Parathyroid adenoma (tissue), 2 donors: Measurements from ENCODE around the gene R3HDM2.

ENCODE experiments used
- H2AFZ ChIP-seq: fragments of 300-600 bp; sonication (generic); one replicate; pipeline ENCODE4 v1.7.0; 2017; ENCODE audit warnings: antibody characterized with exemption, mild to moderate bottlenecking
- H3K27ac ChIP-seq: fragments of 300-600 bp; sonication (generic); one replicate; pipeline ENCODE4 v1.7.0; 2017
- H3K27me3 ChIP-seq: fragments of 300-600 bp; sonication (generic); one replicate; pipeline ENCODE4 v1.7.0; 2017; ENCODE audit warnings: low read length; ENCODE audit not compliant: control insufficient read depth, insufficient read depth
- H3K36me3 ChIP-seq: fragments of 300-600 bp; sonication (generic); one replicate; pipeline ENCODE4 v1.7.0; 2017; ENCODE audit warnings: low read length; ENCODE audit not compliant: control insufficient read depth, insufficient read depth
- H3K4me1 ChIP-seq: fragments of 300-600 bp; sonication (generic); one replicate; pipeline ENCODE4 v1.7.0; 2017; ENCODE audit warnings: control low read depth
- H3K4me2 ChIP-seq: fragments of 300-600 bp; sonication (generic); one replicate; pipeline ENCODE4 v1.7.0; 2017; ENCODE audit warnings: low read length
- H3K4me3 ChIP-seq: fragments of 300-600 bp; sonication (generic); one replicate; pipeline ENCODE4 v1.7.0; 2017; ENCODE audit warnings: low read depth, low read length
- H3K79me2 ChIP-seq: fragments of 300-600 bp; sonication (generic); one replicate; pipeline ENCODE4 v1.7.0; 2017; ENCODE audit warnings: control low read depth
- H3K9ac ChIP-seq: fragments of 300-600 bp; sonication (generic); one replicate; pipeline ENCODE4 v1.7.0; 2017; ENCODE audit warnings: mild to moderate bottlenecking
- H3K9me3 ChIP-seq: fragments of 300-600 bp; sonication (generic); one replicate; pipeline ENCODE4 v1.7.0; 2017; ENCODE audit warnings: low read length; ENCODE audit not compliant: control insufficient read depth
- CTCF ChIP-seq: fragments of 300-600 bp; sonication (generic); IDR thresholded peaks from one replicate; pipeline ENCODE4 v1.7.0; 2017; ENCODE audit warnings: antibody characterized with exemption, mild to moderate bottlenecking
- donor health status: primary hyperparathyroidism.

The R3HDM2 gene

GRCh38 chr12:57222286-57223190 is 208.3 kb downstream of the R3HDM2 start:
- Histone ChIP-seq H3K79me2 (no peaks in the 10 kb centered on the region), H3K27ac (no peak overlapping the region), H3K4me2 (no peak overlapping the region), H3K36me3 (no peaks in the 10 kb centered on the region), H2AFZ (no peak overlapping the region), H3K27me3 (peaks cover 12% of the 10 kb centered on the region), H3K9me3 (no peaks in the 10 kb centered on the region), H3K9ac (no peak overlapping the region), H3K4me1 (peaks cover 2% of the 10 kb centered on the region), H3K4me3 (no peak overlapping the region)
- no peak for TF ChIP-seq CTCF

- H3K36me3 ChIP-seq, result no peaks in the 10 kb centered on the region
- H3K27ac ChIP-seq, result no peak overlapping the region
- H3K9ac ChIP-seq, result no peak overlapping the region
- no peak overlapping the region for H3K4me2 ChIP-seq
- no peaks in the 10 kb centered on the region for H3K9me3 ChIP-seq
- TF ChIP-seq CTCF, result no peak
- H3K27me3 ChIP-seq, result peaks cover 12% of the 10 kb centered on the region
- no peak overlapping the region for H3K4me3 ChIP-seq
- no peak overlapping the region for H2AFZ ChIP-seq
- peaks cover 3% of the 10 kb centered on the region for H3K4me1 ChIP-seq
- no peaks in the 10 kb centered on the region for H3K79me2 ChIP-seq
Observed at GRCh38 chr12:57221169-57221917, 209.5 kb downstream of the R3HDM2 start.

GRCh38 chr12:57220770-57221168 is 210.1 kb downstream of the R3HDM2 start:
- H3K27me3 ChIP-seq, result peaks cover 14% of the 10 kb centered on the region

DNA sequence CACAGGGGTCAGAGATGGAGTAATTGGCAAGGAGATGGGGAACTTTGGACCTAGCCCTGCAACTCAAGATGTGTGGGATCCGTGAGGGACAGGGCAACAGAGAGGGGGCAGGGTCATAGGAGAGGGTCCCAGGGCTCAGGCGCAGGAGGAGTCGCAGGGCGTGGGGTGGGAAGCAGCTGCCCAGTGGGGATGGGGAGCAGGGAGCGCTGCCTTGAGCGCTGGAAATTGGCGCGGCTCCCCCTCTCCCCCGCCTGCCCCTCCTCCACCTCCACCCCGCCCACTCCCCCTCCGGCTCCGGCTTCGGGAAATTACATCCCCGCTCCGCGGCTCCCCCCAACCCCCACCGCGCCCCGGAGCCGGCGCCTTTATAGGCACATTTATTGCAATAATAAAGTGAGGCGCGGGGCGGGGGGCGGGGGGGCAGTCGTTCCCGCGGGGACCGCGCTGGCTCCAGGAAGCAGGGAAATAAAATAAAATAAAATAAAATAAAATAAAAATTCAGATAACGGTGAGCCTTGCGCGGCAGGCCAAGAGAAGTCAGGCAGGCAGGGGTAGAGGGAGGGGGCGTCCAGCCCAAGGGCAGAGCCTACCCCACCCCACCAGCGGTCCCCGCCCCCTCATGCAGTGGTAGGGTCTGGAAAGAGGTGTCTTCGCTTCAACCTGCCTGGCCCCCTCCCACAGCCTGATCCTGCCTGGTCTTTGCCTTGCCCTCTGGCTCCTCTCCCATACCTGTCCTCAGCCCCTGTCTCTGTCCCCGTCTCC is 210.7 kb downstream of the R3HDM2 start:
- no peak overlapping the region for H2AFZ ChIP-seq
- no peak for TF ChIP-seq CTCF
- H3K9ac ChIP-seq, result no peak overlapping the region
- peaks cover 17% of the 10 kb centered on the region for H3K27me3 ChIP-seq
- no peaks in the 10 kb centered on the region for H3K9me3 ChIP-seq
- no peaks in the 10 kb centered on the region for H3K36me3 ChIP-seq
- no peak overlapping the region for H3K4me3 ChIP-seq
- no peak overlapping the region for H3K4me2 ChIP-seq
- no peaks in the 10 kb centered on the region for H3K79me2 ChIP-seq
- peaks cover 4% of the 10 kb centered on the region for H3K4me1 ChIP-seq
- H3K27ac ChIP-seq, result no peak overlapping the region

More at GRCh38 chr12:57220770-57221168, 210.1 kb downstream of the R3HDM2 start:
- peaks cover 4% of the 10 kb centered on the region for H3K4me1 ChIP-seq
- no peaks in the 10 kb centered on the region for H3K9me3 ChIP-seq
- no peak overlapping the region for H3K4me2 ChIP-seq
- no peak overlapping the region for H3K27ac ChIP-seq
- no peaks in the 10 kb centered on the region for H3K79me2 ChIP-seq
- H3K36me3 ChIP-seq, result no peaks in the 10 kb centered on the region
- H3K9ac ChIP-seq, result no peak overlapping the region
- H2AFZ ChIP-seq, result no peak overlapping the region
- no peak for TF ChIP-seq CTCF
- H3K4me3 ChIP-seq, result no peak overlapping the region
